Measurements from ENCODE around the gene COA7. TPM values are rescaled to one million over a fixed set of nuclear protein-coding genes. Genes with fewer than 3 reads are reported as not detected.
"Not testable (repeated sequence)": the region's sequence is repeated elsewhere in the genome, so short reads cannot be mapped to it uniquely, and the experiment has no call there.

The COA7 gene
- total RNA-seq, 4 donors from 2014 or later = 4.1 to 18.8 (median 11.2) TPM

DNA sequence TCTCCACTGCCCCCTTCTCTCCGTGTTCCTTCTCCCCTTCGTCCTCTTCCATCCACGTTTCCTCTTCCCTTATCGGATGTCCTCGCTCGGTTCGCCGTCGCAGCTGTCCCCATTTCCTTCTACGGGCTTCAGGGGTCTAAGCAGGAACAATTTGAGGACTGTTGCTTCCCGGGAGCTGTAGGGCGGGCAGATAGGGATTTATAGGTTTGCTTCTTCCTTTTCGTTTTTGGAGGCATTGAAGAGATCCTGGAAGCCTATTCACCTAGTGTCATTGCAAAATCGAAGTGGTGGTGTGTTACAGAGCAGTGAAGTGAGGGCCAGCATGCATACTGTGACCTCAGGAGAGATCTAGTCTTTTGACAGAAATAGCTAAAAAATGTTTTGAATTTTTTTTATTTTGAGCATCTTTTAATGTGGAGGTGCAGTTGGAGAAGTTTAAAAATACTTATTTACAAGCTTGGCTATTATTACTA is 29.0 kb upstream of the COA7 start:
- TF ChIP-seq POLR2A (IDR thresholded peaks at IDR 0.05) = no peak
- TF ChIP-seq, protein P1, sequence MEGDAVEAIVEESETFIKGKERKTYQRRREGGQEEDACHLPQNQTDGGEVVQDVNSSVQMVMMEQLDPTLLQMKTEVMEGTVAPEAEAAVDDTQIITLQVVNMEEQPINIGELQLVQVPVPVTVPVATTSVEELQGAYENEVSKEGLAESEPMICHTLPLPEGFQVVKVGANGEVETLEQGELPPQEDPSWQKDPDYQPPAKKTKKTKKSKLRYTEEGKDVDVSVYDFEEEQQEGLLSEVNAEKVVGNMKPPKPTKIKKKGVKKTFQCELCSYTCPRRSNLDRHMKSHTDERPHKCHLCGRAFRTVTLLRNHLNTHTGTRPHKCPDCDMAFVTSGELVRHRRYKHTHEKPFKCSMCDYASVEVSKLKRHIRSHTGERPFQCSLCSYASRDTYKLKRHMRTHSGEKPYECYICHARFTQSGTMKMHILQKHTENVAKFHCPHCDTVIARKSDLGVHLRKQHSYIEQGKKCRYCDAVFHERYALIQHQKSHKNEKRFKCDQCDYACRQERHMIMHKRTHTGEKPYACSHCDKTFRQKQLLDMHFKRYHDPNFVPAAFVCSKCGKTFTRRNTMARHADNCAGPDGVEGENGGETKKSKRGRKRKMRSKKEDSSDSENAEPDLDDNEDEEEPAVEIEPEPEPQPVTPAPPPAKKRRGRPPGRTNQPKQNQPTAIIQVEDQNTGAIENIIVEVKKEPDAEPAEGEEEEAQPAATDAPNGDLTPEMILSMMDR (IDR thresholded peaks at IDR 0.05) = no peak
- intact Hi-C loops (cut with DNase I; ENCODE audit: low total_unique reads) = no loop called here

GRCh38 chr1:52726265-52727113 is 28.3 kb upstream of the COA7 start, which contains the start of gene ZYG11B:
Gene ZYG11B, plus strand, starts transcription at chr1:52726453. Its CDS starts 201 bp downstream, at chr1:52726654.
- intact Hi-C loops (cut with DNase I; ENCODE audit: low total_unique reads) = no loop called here
- H3K4me3 ChIP-seq = peak within 1 kb of the TSS; percentile 74 to 86

More for the DNA sequence above, 29.0 kb upstream of the COA7 start:
- Histone ChIP-seq H3K27ac (peak overlapping the region; percentile 81 to 88), H3K27me3 (no peaks in the 10 kb centered on the region), H3K4me3 (peak overlapping the region; percentile 74 to 86), H3K4me1 (no peaks in the 10 kb centered on the region), H3K9me3 (no peaks in the 10 kb centered on the region), H3K36me3 (no peaks in the 10 kb centered on the region)
- no peak for DNase-seq

DNA sequence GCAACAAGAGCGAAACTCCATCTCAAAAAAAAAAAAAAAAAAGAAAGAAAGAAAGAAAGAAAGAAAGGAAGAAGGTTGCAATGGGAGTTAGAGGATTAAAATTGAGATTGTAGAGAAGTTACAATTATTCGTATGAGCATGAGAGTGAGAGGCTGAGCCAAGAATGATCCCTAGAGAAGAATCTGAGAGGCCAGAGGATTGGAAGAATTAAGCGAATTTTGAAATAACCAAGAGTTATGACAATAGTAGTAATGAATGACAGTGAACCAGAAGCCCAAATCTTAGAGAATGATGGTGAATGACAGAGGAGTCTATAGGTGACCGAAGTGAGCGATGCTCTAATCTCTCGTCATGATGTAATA is 27.7 kb upstream of the COA7 start:
- Histone ChIP-seq H3K27ac (peak overlapping the region; percentile 81 to 88), H3K27me3 (no peaks in the 10 kb centered on the region), H3K36me3 (no peaks in the 10 kb centered on the region), H3K9me3 (no peaks in the 10 kb centered on the region), H3K4me3 (peak overlapping the region; percentile 74 to 86), H3K4me1 (no peaks in the 10 kb centered on the region)
- intact Hi-C loops (cut with DNase I; ENCODE audit: low total_unique reads) = no loop called here
- TF ChIP-seq, protein P1 (IDR thresholded peaks at IDR 0.05) = no peak
- TF ChIP-seq POLR2A (IDR thresholded peaks at IDR 0.05) = no peak
- DNase-seq = no peak

More at GRCh38 chr1:52726265-52727113, 28.3 kb upstream of the COA7 start, which contains the start of gene ZYG11B:
- DNase-seq = peak; percentile 86 to 90
- H3K36me3 ChIP-seq = no peaks in the 10 kb centered on the region
- H3K9me3 ChIP-seq = no peaks in the 10 kb centered on the region
- H3K27me3 ChIP-seq = no peaks in the 10 kb centered on the region
- TF ChIP-seq, protein P1 (IDR thresholded peaks at IDR 0.05) = peak in 1 of 4 experiments; percentile 15
- TF ChIP-seq POLR2A (IDR thresholded peaks at IDR 0.05) = peak; percentile 71 to 88
- H3K4me1 ChIP-seq = no peaks in the 10 kb centered on the region
- peak within 1 kb of the TSS; percentile 81 to 88 for H3K27ac ChIP-seq

GRCh38 chr1:52723260-52723659 is 25.1 kb upstream of the COA7 start:
- no peaks in the 10 kb centered on the region for H3K27me3 ChIP-seq
- H3K27ac ChIP-seq = no peak overlapping the region
- H3K36me3 ChIP-seq = no peaks in the 10 kb centered on the region
- no peaks in the 10 kb centered on the region for H3K4me1 ChIP-seq
- TF ChIP-seq, protein P1 (IDR thresholded peaks at IDR 0.05) = no peak
- no peak for TF ChIP-seq POLR2A (IDR thresholded peaks at IDR 0.05)
- H3K9me3 ChIP-seq = no peaks in the 10 kb centered on the region
- no peak for DNase-seq
- no peak overlapping the region for H3K4me3 ChIP-seq
- intact Hi-C loops (cut with DNase I; ENCODE audit: low total_unique reads) = no loop called here

GRCh38 chr1:52715296-52715695 is 17.1 kb upstream of the COA7 start:
- H3K4me3 ChIP-seq; H3K27me3 ChIP-seq; H3K9me3 ChIP-seq; intact Hi-C loops (cut with DNase I; ENCODE audit: low total_unique reads); H3K4me1 ChIP-seq; DNase-seq; H3K27ac ChIP-seq; H3K36me3 ChIP-seq: not testable (repeated sequence)
